GM12892 (cell line): ENCODE results near the gene DDT.
"Not testable (repeated sequence)": the region's sequence is repeated elsewhere in the genome, so short reads cannot be mapped to it uniquely, and the experiment has no call there.

ENCODE experiments used
- DNase-seq: peaks from one replicate; pipeline ENCODE4 v3.0.0; 2011; ENCODE audit not compliant: insufficient read length
- FAIRE-seq: peaks from 2 replicates; lab custom pipeline; 2011; peaks lifted over from hg19 to GRCh38; lab: Jason Lieb, UNC
- POLR2A ChIP-seq: IDR thresholded peaks from 2 replicates; pipeline ENCODE4 v1.6.1; 2011; ENCODE audit warnings: low read depth, low read length, control low read depth
- POLR2AphosphoS5 ChIP-seq: IDR thresholded peaks from 2 replicates; pipeline ENCODE4 v1.6.1; 2011; ENCODE audit warnings: low read depth, low read length, control low read depth
- TAF1 ChIP-seq: IDR thresholded peaks from 2 replicates; pipeline ENCODE4 v1.6.1; 2011; ENCODE audit warnings: low read depth, mild to moderate bottlenecking, control low read depth, low read length, borderline replicate concordance

Gene DDT

GRCh38 chr22:23952794-23953405 lies 21.3 kb downstream of the DDT start:
- not testable (repeated sequence) for DNase-seq

GRCh38 chr22:23951383-23951782 lies 22.9 kb downstream of the DDT start:
- FAIRE-seq, DNase-seq: not testable (repeated sequence)

More at GRCh38 chr22:23952794-23953405, 21.3 kb downstream of the DDT start:
- not testable (repeated sequence) for FAIRE-seq

DNA sequence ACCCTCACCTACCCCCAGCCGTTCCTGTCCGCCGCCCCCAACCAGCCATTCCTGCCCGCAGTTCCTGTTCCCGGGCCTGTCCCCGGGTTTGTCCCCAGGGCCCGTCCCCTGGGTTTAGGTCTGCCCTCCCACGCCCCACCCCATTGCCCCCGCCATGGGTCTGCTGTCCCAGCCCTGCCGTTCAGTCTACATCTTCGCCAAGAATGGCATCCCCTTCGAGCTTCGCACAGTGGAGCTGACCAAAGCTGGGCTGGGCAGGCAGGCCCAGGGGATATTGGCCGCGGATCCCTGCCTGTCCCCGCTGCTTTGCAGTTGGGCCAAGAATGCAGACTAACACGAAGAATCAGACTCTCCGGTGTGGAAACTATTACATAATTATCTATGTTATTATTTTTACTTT lies 24.5 kb downstream of the DDT start:
- DNase-seq, FAIRE-seq: not testable (repeated sequence)

GRCh38 chr22:23947391-23947790 lies 26.9 kb downstream of the DDT start:
- FAIRE-seq, DNase-seq: not testable (repeated sequence)

- FAIRE-seq, DNase-seq: not testable (repeated sequence)
Measured at GRCh38 chr22:23940166-23940565, 34.1 kb downstream of the DDT start.

- TF ChIP-seq POLR2AphosphoS5 (no peak), POLR2A (no peak), TAF1 (no peak)
- DNase-seq (no peak), FAIRE-seq (no peak)
Measured at GRCh38 chr22:23939017-23939357, 35.3 kb downstream of the DDT start.

DNA sequence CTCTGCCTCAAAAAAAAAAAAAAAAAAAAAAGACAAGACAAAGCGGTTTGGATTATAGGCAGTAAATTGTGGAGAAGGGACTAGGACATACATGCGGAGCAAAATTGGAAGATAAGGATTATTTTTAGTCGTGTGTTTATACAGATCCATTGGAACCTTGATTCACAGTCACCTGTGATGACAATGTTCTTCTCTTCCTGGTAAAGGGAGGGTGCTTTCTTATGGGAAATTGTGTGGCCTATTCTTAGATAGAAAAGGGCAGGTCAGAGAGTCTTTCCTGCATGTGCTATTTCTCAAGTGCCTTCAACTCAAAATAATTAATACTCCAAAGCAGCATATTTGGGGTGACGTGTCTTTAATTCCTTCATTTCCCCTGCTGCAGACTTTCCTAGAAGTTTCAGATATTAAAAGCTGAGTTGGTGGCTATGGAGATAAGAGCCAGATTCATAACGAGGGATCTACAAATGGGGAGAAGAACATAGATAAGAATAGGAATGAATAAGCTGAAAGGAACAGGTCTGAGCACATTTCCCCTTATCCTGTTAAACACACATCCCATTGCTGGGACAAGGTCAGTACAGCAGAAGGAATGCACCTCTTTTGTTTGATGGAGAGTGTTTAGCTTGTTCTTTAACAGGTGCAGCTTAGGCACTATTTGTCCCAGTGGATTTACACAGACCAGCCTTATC lies 35.8 kb downstream of the DDT start:
- DNase-seq (no peak), FAIRE-seq (no peak)
- TF ChIP-seq POLR2AphosphoS5: no peak
- TF ChIP-seq POLR2A: no peak
- TF ChIP-seq TAF1: no peak

GRCh38 chr22:23926561-23926960 lies 47.7 kb downstream of the DDT start:
- DNase-seq: no peak
- no peak for FAIRE-seq
- TF ChIP-seq POLR2AphosphoS5: no peak

DNA sequence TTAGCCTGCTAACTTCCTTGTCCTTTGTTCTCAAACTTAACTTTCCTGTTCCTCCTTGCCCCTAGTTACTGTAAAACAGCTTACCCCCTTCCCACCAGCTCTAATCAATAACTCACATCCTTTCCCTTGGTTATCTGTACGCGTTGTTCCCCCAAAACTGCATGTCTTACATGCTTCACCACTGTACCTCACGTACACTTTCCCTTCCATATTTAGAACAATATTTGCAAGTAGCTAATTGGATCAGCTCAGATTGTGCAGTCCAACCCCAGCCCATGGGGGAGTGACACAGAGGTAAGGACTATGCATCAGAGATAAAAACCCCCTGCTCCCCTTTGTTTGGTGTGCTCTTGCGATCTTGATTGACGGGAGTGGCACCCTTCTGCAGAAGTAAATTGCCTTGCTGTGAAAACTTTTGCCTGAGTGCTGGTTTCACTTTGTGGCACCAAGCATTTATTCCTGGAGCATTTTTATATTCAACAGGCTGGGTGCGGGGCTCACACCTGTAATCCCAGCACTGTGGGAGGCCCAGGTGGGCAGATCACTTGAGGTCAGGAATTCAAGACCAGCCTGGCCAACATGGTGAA lies 49.1 kb downstream of the DDT start:
- no peak for DNase-seq
- FAIRE-seq: no peak
- TF ChIP-seq POLR2A: no peak
- no peak for TF ChIP-seq POLR2AphosphoS5
- TF ChIP-seq TAF1: no peak

GRCh38 chr22:23922921-23923320 lies 51.3 kb downstream of the DDT start:
- FAIRE-seq (no peak), DNase-seq (no peak)
- TF ChIP-seq POLR2A (no peak), TAF1 (no peak), POLR2AphosphoS5 (no peak)

DNA sequence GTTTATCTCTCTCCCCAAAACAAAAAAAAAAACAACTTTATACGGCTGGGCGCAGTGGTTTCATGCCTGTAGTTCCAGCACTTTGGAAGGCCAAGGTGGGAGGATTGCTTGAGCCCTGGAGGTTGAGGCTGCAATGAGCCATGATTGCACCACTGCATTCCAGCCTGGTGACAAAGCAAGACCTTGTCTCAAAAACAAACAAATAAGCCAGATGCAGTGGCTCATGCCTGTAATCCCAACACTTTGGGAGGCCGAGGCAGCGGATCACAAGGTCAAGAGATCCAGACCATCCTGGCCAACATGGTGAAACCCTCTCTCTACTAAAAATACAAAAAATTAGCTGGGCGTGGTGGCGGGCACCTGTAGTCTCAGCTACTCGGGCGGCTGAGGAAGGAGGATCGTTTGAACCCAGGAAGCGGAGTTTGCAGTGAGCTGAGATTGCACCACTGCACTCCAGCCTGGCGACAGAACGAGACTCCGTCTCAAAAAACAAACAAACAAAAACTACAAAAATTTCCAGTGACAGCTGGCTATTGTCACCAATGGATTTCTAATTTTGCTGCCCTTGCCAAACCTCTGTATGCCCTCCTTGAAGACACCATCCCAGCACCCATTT lies 52.5 kb downstream of the DDT start:
- DNase-seq, FAIRE-seq: not testable (repeated sequence)
